Loucy (cell line): ENCODE measurements around the gene USP34.

Source experiments
- H2AFZ ChIP-seq: fragments of 200-600 bp; sonication (generic); 2 replicates; pipeline ENCODE4 v1.6.0; 2016; ENCODE audit warnings: antibody characterized with exemption, mild to moderate bottlenecking, low read length, moderate library complexity
- H3F3A ChIP-seq: fragments of 200-600 bp; 2 replicates; pipeline ENCODE4 v1.6.0; 2016; ENCODE audit warnings: antibody characterized with exemption, low read depth, mild to moderate bottlenecking
- H3K27me3 ChIP-seq: fragments of 200-600 bp; sonication (generic); 2 replicates; pipeline ENCODE4 v1.6.1; 2014; ENCODE audit warnings: low read length, mild to moderate bottlenecking; ENCODE audit not compliant: insufficient read depth, poor library complexity, severe bottlenecking
- H3K36me3 ChIP-seq: fragments of 200-600 bp; sonication (generic); 2 replicates; pipeline ENCODE4 v1.6.1; 2016; ENCODE audit warnings: low read length; ENCODE audit not compliant: insufficient read depth
- H3K4me1 ChIP-seq: fragments of 200-600 bp; sonication (generic); 2 replicates; pipeline ENCODE4 v1.5.1; 2014; ENCODE audit warnings: low read length, mild to moderate bottlenecking; ENCODE audit not compliant: insufficient read depth, poor library complexity, severe bottlenecking
- H3K4me2 ChIP-seq: fragments of 200-600 bp; sonication (generic); 2 replicates; pipeline ENCODE4 v1.6.0; 2014; ENCODE audit warnings: antibody characterized with exemption, low read length, low read depth, mild to moderate bottlenecking; ENCODE audit not compliant: poor library complexity, severe bottlenecking
- H3K4me3 ChIP-seq: fragments of 200-600 bp; sonication (generic); 2 replicates; pipeline ENCODE4 v1.5.1; 2014; ENCODE audit warnings: low read length, mild to moderate bottlenecking, mixed read lengths; ENCODE audit not compliant: poor library complexity, severe bottlenecking
- H3K79me2 ChIP-seq: fragments of 200-600 bp; sonication (generic); 2 replicates; pipeline ENCODE4 v1.6.1; 2014; ENCODE audit warnings: low read length; ENCODE audit not compliant: insufficient read depth
- H3K9ac ChIP-seq: fragments of 200-600 bp; sonication (generic); 2 replicates; pipeline ENCODE4 v1.6.0; 2014; ENCODE audit warnings: mild to moderate bottlenecking, low read depth, low read length, moderate library complexity; ENCODE audit not compliant: poor library complexity, severe bottlenecking
- H3K9me2 ChIP-seq: fragments of 200-600 bp; sonication (generic); replicated peaks from 2 replicates; pipeline ENCODE4 v1.6.1; 2016; ENCODE audit warnings: low read depth, low read length, mixed read lengths
- H3K9me3 ChIP-seq: fragments of 200-600 bp; sonication (generic); 2 replicates; pipeline ENCODE4 v1.6.1; 2014; ENCODE audit warnings: mild to moderate bottlenecking, antibody characterized with exemption, low read length, low read depth; ENCODE audit not compliant: insufficient read depth
- H4K20me1 ChIP-seq: fragments of 200-600 bp; sonication (generic); 2 replicates; pipeline ENCODE4 v1.6.0; 2014; ENCODE audit warnings: antibody characterized with exemption, low read length, mild to moderate bottlenecking; ENCODE audit not compliant: insufficient read depth, poor library complexity, severe bottlenecking
- EZH2phosphoT487 ChIP-seq: fragments of 200-600 bp; IDR thresholded peaks from 2 replicates; pipeline ENCODE4 v1.6.1; 2018; ENCODE audit warnings: antibody characterized with exemption, mild to moderate bottlenecking, moderate library complexity, borderline replicate concordance
- TF ChIP-seq, protein P1 (sequence below): fragments of 200-600 bp; sonication (generic); conservative IDR thresholded peaks from 2 replicates; pipeline ENCODE4 v1.5.1; 2014; ENCODE audit warnings: mild to moderate bottlenecking, antibody characterized with exemption, low read length

USP34 gene, protein sequence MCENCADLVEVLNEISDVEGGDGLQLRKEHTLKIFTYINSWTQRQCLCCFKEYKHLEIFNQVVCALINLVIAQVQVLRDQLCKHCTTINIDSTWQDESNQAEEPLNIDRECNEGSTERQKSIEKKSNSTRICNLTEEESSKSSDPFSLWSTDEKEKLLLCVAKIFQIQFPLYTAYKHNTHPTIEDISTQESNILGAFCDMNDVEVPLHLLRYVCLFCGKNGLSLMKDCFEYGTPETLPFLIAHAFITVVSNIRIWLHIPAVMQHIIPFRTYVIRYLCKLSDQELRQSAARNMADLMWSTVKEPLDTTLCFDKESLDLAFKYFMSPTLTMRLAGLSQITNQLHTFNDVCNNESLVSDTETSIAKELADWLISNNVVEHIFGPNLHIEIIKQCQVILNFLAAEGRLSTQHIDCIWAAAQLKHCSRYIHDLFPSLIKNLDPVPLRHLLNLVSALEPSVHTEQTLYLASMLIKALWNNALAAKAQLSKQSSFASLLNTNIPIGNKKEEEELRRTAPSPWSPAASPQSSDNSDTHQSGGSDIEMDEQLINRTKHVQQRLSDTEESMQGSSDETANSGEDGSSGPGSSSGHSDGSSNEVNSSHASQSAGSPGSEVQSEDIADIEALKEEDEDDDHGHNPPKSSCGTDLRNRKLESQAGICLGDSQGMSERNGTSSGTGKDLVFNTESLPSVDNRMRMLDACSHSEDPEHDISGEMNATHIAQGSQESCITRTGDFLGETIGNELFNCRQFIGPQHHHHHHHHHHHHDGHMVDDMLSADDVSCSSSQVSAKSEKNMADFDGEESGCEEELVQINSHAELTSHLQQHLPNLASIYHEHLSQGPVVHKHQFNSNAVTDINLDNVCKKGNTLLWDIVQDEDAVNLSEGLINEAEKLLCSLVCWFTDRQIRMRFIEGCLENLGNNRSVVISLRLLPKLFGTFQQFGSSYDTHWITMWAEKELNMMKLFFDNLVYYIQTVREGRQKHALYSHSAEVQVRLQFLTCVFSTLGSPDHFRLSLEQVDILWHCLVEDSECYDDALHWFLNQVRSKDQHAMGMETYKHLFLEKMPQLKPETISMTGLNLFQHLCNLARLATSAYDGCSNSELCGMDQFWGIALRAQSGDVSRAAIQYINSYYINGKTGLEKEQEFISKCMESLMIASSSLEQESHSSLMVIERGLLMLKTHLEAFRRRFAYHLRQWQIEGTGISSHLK (N-terminal part only)

DNA sequence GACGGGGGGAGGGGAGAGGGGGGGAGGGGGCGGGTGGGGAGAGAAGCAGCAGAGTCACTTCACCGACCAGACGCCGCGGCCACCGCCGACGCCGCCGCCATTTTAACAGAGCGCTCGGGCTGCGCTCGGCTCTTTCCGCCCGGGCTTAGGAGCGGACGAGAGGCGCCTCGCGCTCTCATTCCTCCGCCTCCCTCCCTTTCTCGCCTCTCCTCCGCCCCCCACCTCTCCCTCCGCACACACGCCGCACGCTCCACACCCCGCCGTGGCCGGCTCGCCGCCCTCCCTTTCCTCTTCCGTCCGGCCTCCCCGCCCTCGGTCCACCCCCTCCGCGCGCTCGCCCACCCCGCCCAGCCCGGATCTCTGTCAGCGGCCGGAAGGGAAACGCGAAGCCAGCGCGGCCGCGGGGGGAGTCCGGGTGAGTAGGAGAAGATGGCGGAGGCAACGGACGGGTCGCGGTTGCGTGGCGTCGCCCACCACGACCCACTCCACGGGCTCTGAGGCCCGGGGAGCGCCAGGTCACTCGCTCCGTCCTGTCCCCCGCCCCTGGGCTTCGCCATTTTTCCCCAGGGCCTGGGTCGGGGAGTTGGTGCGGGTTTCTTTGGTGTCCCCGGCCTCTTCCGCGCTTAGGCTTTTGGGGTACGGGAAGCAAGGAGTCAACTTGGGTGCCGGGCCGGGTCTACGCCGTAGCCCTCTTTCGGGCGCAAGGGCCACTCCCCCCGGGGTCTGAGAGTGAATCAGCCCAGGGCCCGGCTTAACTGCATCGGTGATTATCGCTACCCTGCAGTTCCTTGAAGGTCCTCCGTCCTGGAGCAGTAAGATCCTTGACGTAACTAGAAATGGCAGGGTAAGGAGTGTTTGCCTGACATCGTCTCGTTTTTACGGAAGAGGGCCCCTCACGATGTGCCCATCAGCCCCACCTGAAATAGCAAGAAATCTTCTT, at the start of gene USP34:
TSS of gene USP34 (minus strand) at position 123 of the 940 bp plus-strand sequence. CDS start 395 bp downstream, outside the sequence.
- Histone ChIP-seq H3K79me2 (peaks cover 55% of the 10 kb centered on the region), H3F3A (0 out of 2 replicates have a peak, but pooled peaks cover 4% of the 10 kb centered on the region), H3K9me2 (no peaks in the 10 kb centered on the region), H3K36me3 (no peaks in the 10 kb centered on the region), H3K4me1 (peaks cover 20% of the 10 kb centered on the region), H3K27me3 (no peaks in the 10 kb centered on the region), H3K4me2 (peak within 1 kb of the TSS; percentile 88), H3K4me3 (peak within 1 kb of the TSS; percentile 86), H2AFZ (peak within 1 kb of the TSS; percentile 93), H3K9me3 (no peaks in the 10 kb centered on the region), H3K9ac (peak within 1 kb of the TSS; percentile 91), H4K20me1 (peaks cover 37% of the 10 kb centered on the region)
- TF ChIP-seq, protein P1, sequence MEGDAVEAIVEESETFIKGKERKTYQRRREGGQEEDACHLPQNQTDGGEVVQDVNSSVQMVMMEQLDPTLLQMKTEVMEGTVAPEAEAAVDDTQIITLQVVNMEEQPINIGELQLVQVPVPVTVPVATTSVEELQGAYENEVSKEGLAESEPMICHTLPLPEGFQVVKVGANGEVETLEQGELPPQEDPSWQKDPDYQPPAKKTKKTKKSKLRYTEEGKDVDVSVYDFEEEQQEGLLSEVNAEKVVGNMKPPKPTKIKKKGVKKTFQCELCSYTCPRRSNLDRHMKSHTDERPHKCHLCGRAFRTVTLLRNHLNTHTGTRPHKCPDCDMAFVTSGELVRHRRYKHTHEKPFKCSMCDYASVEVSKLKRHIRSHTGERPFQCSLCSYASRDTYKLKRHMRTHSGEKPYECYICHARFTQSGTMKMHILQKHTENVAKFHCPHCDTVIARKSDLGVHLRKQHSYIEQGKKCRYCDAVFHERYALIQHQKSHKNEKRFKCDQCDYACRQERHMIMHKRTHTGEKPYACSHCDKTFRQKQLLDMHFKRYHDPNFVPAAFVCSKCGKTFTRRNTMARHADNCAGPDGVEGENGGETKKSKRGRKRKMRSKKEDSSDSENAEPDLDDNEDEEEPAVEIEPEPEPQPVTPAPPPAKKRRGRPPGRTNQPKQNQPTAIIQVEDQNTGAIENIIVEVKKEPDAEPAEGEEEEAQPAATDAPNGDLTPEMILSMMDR = no peak
- TF ChIP-seq EZH2phosphoT487 = no peak

DNA sequence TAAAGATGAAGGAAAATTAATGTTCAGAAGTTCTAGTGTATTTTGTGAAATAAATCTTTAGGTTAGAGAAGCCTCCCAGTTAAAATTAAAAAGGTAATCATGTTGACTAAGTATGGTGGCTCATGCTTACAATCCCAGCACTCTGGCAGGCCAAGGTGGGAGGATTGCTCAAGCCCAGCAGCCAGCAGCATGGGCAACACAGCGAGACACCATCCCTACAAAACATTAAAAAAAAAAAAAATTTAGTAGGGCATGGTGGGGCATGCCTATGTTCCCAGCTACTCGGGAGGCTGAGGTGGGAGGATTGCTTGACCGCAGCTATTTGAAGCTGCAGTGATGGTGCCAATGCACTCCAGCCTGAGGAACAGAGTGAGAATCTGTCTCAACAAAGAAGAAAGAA, 49.4 kb upstream of the USP34 start:
- H3K4me2 ChIP-seq = no peak overlapping the region
- H3K4me3 ChIP-seq = no peak overlapping the region
- H3K9me3 ChIP-seq = no peaks in the 10 kb centered on the region
- no peaks in the 10 kb centered on the region for H3F3A ChIP-seq
- peaks cover 100% of the 10 kb centered on the region for H3K79me2 ChIP-seq
- H4K20me1 ChIP-seq = peaks cover 95% of the 10 kb centered on the region
- no peaks in the 10 kb centered on the region for H3K27me3 ChIP-seq
- no peaks in the 10 kb centered on the region for H3K9me2 ChIP-seq
- H3K36me3 ChIP-seq = peaks cover 98% of the 10 kb centered on the region
- TF ChIP-seq, protein P1 = no peak
- TF ChIP-seq EZH2phosphoT487 = no peak
- H3K4me1 ChIP-seq = peaks cover 12% of the 10 kb centered on the region
- H3K9ac ChIP-seq = no peak overlapping the region
- no peak overlapping the region for H2AFZ ChIP-seq
